22Rv1 (cell line): ENCODE results near the gene MEIKIN.

Experiments
- H3K27ac ChIP-seq: fragments of 450-650 bp; 2 replicates; pipeline ENCODE4 v1.5.1; 2017
- ZFX ChIP-seq: fragments of 450-650 bp; IDR thresholded peaks from 2 replicates; pipeline ENCODE4 v1.6.1; 2017; ENCODE audit warnings: antibody characterized with exemption, borderline replicate concordance
- TF ChIP-seq, protein P1 (sequence below): fragments of 450-650 bp; IDR thresholded peaks from 2 replicates; pipeline ENCODE4 v1.5.1; 2017; ENCODE audit warnings: mild to moderate bottlenecking

The MEIKIN gene

DNA sequence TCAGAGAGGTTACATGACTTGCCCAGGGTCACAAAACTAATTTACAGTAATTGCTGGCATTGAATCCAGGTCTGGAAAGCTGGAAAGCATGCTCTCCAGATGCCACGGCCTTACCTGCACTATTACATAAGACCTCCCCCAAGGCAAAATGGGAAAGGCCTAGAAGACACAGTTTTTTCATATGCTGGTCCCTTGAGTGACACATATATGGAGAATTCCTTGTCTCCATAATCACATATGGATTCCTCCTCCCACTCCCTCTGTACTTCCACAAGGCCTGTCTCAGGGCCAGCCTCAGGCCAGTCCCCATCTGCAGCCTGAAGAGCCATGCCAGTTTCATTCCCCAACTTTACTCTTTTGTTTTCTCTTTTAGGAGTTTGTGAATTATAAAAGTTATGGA lies 28.6 kb upstream of the MEIKIN start:
- no peak overlapping the region for H3K27ac ChIP-seq
- TF ChIP-seq ZFX: no peak
- TF ChIP-seq, protein P1, sequence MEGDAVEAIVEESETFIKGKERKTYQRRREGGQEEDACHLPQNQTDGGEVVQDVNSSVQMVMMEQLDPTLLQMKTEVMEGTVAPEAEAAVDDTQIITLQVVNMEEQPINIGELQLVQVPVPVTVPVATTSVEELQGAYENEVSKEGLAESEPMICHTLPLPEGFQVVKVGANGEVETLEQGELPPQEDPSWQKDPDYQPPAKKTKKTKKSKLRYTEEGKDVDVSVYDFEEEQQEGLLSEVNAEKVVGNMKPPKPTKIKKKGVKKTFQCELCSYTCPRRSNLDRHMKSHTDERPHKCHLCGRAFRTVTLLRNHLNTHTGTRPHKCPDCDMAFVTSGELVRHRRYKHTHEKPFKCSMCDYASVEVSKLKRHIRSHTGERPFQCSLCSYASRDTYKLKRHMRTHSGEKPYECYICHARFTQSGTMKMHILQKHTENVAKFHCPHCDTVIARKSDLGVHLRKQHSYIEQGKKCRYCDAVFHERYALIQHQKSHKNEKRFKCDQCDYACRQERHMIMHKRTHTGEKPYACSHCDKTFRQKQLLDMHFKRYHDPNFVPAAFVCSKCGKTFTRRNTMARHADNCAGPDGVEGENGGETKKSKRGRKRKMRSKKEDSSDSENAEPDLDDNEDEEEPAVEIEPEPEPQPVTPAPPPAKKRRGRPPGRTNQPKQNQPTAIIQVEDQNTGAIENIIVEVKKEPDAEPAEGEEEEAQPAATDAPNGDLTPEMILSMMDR: no peak

DNA sequence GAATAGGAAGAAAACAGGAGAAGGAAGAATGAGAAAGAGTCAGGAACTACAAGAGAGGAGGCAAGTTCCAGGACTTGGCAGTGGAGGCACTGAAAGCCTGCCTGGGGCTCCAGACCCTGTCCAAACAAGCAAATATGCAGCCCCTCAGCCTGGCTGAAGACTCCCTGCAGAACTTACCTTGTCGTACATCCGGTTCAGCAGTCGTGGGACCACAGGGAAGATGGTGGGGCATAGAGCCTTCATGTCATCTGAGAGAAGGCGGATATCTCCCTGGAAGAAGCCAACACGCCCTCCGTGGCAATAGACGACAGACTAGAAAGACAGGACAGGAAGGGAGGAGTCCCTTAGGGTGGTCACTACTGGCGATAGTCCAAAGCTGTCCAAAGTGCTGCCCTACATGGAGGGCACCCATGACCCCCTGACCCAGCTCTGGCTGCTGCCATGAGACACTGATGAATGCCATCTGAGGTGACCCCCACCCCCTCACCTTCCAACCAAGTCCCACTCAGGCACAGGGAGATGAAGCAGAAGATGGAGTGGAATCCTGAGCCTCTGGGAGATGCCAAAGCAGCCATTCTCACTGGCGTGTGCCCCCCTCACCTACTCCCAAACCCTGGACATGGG lies 27.7 kb upstream of the MEIKIN start:
- H3K27ac ChIP-seq: no peak overlapping the region
- TF ChIP-seq, protein P1: no peak
- no peak for TF ChIP-seq ZFX

DNA sequence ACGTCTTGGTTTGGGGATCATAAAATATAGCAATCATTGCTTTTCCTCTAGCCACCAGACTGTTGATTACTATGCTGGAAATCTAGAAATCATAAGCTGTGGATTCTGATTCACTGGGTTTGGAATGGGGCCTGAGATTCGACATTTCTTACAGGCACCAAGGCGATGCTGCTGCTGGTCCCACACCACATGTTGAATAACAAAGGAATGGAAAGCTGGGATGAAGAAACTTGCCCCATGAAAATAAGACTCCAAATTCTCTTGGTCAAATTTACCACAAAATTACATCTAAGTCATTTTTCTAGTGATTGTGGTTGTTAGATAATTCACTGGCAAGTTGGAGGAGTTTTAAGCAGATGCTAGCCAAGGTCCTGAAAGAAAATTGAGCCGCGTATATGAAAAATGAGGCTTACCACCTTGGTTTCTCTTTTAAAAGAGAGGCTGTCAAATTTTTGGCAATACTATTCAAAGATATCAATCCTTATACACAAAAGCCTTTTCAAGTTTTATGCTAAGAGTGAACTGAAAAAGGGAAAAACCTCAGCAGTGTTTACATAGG lies 23.0 kb upstream of the MEIKIN start:
- no peak for TF ChIP-seq ZFX
- TF ChIP-seq, protein P1: no peak
- no peak overlapping the region for H3K27ac ChIP-seq

DNA sequence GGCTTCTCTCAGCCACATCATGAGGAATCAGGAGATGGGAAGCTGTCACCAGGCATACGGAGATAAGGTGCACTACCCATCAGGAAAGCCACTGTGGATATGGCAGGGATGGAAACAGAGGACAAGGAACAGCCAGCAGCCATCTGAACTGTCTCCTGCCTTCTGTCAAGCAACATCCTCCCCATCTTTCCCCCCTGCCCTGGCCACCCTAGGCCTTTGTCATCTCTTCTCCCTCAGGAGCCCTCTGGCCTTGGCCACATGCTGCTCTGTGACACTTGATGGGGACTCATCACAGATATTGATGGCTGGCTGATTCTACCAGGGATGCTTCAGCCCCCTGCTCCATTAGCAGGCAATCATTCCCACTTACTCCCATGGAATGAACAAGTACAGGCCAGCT lies 21.1 kb upstream of the MEIKIN start:
- H3K27ac ChIP-seq: no peak overlapping the region
- TF ChIP-seq, protein P1: no peak
- TF ChIP-seq ZFX: no peak

DNA sequence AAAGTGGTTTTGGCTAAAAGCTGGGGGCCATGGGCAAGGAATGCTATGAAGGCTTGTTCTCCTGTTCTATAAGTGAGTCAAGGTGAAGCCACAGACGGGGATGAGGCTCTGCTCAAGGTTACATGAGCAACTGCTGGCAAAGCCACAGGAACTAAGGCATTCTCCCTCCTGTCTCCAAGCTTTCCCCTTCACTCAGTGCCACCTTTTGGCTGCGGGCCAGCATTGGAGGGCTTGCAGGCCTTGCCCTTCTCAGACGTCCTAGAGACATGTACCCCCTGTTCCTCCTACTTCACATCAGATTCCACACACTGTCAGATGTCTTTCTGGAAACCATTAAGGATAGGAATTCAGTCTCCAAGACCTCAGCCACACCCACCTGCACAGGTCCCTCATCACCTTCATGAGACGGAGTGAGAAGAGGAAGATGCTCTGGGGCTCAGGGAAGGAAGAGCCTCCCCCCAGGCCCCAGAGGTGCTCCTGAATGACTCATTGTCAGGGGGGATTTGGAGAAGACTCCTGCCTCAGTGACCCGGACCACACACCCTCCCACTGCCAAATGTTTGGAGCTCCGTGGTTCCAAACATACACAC lies 20.5 kb upstream of the MEIKIN start:
- H3K27ac ChIP-seq: no peak overlapping the region
- no peak for TF ChIP-seq ZFX
- TF ChIP-seq, protein P1: no peak

DNA sequence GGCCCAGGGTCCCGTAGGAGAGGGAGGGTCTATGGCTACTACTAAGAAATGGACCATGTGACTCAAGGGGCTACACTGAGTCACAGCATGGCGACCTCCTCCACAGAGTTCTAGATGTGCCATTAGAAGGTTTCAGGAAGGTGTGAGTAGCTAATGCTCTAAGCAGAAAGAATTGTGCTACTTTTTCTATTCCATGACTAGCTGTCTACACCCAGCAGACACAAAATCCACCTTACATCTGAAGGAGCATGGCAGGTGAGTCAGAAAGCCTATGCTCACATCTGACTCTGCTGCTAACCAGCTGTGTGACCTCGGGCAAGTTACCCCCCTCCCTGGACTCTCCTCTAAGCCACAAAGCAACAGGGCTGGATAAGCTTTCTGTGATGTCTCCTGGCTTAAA lies 14.4 kb upstream of the MEIKIN start:
- H3K27ac ChIP-seq: no peak overlapping the region
- TF ChIP-seq ZFX: no peak
- TF ChIP-seq, protein P1: no peak

DNA sequence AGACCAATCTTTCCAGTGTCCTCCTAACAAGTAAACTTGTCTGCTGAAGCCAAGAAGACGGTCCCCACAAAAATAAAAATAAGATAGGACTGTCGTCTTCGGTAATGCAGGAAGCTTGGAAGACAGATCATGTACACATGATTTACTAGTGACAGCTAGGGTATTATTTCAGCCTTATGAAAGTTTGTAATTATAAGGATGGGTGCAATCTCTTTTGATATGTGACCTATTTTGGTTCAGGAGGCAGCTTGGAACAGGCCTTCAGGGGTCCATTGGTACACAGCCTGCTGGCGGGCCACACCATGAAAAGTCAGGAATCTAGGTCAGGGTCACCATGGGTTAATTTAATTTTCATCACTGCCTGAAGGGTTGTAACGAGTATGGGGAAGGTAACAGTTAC lies 13.7 kb upstream of the MEIKIN start:
- TF ChIP-seq ZFX: no peak
- TF ChIP-seq, protein P1: no peak
- no peak overlapping the region for H3K27ac ChIP-seq
